OCI-LY1 (cell line): ENCODE results near the gene RAB9B.

Experiments
- CTCF ChIP-seq: fragments of 200-600 bp; sonication (generic), shearing (Covaris generic); IDR thresholded peaks from 2 replicates; pipeline ENCODE4 v1.5.1; 2017; ENCODE audit warnings: mild to moderate bottlenecking, antibody characterized with exemption, low read length, moderate library complexity, mixed read lengths
- EZH2 ChIP-seq: fragments of 200-600 bp; sonication (generic), shearing (Covaris generic); IDR thresholded peaks from 2 replicates; pipeline ENCODE4 v1.8.0; 2017; ENCODE audit warnings: borderline replicate concordance, mixed run types, mild to moderate bottlenecking, antibody characterized with exemption, low read length, moderate library complexity, mixed read lengths

GRCh38 chrX:103811858-103812257 is 20.2 kb downstream of the RAB9B start:
- no peak for TF ChIP-seq CTCF
- no peak for TF ChIP-seq EZH2
